ENCODE data around the gene RIPOR1. TPM values are rescaled to one million over a fixed set of nuclear protein-coding genes. Genes with fewer than 3 reads are reported as not detected.

RIPOR1 gene
- total and polyA plus RNA-seq, 2 experiments from 2014 or later: 7.6 to 22.4 TPM

DNA sequence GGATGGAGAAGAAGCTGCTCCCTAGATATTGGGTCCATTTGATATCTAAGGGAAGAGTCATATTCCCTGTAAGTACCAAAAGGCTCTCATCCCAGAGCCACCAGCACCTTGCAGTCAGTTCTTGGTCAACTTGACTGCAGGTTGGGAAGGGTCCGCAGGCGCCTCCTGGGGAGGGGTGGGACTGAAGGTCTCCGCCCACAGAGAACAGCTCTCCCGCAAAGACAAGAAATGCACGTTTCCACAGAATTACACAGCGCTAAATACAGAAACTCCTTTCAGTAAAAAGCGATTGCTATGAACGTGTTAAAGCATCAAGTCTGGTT is 32.8 kb downstream of the RIPOR1 start:
- H3K9me3 Mint-ChIP-seq: no peaks in the 10 kb centered on the region
- Histone ChIP-seq H3K4me2 (peak overlapping the region; percentile 88), H3F3A (replicated peaks; ENCODE audit: low read depth) (peaks cover 12% of the 10 kb centered on the region; the same call in 1 of the 2 replicates), H4K20me1 (replicated peaks; ENCODE audit: insufficient read depth) (peaks cover 15% of the 10 kb centered on the region), H3K4me1 (ENCODE audit: insufficient read depth) (peaks cover 16% of the 10 kb centered on the region), H3K27me3 (ENCODE audit: insufficient read depth) (no peaks in the 10 kb centered on the region), H3K36me3 (ENCODE audit: insufficient read depth) (no peaks in the 10 kb centered on the region; the same call in 1 of the 2 replicates), H2AFZ (peak overlapping the region; percentile 86; the same call in 1 of the 2 replicates), H3K9me2 (ENCODE audit: insufficient read depth) (no peaks in the 10 kb centered on the region), H3K4me3 (peak overlapping the region; percentile 79), H3K27ac (ENCODE audit: low read depth) (peak overlapping the region; percentile 79), H3K79me2 (replicated peaks; ENCODE audit: insufficient read depth) (peaks cover 77% of the 10 kb centered on the region)
- peaks cover 19% of the 10 kb centered on the region for H3K4me1 Mint-ChIP-seq
- DNase-seq (ENCODE audit: low spot score) (peak; percentile 19), ATAC-seq (peak; percentile 0; the same call in 1 of the 3 replicates)
- peak overlapping the region; percentile 78; the same call in 1 of the 2 replicates for H3K27ac Mint-ChIP-seq
- peaks cover 2% of the 10 kb centered on the region for H3K27me3 Mint-ChIP-seq (ENCODE audit: insufficient read depth, low read depth, poor library complexity)
- H3K36me3 Mint-ChIP-seq (ENCODE audit: low read depth): peaks cover 4% of the 10 kb centered on the region; the same call in 2 of the 3 replicates
- no peak for TF ChIP-seq EZH2 (IDR thresholded peaks at IDR 0.05; ENCODE audit: low read depth, unreplicated experiment)
- H3K4me3 Mint-ChIP-seq: peak overlapping the region; percentile 83

DNA sequence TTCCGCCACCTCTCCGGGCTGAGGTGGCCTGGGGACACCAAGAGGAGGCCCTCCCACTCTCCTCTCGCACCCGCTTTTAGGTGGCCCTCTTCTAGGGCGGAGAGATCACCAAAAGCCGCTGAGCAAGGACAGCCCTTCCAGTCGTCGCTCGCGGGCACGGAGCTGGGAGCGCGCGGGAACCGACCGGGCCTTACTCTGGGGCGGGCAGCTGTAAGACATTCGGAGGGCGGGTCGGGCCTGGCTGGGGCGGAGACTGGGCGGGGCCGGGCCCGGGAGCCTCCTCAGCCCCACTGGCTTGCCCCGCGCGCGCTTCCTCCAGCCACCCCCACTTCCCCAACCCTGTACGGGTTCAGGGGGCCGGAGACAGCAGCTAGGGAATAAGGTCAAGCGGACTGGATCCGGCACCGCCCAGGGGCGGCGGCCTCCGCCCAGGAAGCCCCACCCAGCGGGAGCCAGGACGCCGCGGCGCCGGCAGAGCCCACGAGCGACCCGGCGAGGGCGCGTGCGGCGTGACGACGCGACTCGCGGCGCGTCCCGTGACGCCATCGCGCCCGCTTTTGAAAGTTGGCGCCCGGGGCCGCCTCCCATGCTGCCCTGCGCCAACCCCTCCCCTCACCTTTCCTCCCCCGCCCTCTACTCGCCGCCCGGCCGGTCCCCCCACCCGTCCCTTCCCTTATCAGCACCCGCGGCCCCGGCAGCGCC is 33.3 kb downstream of the RIPOR1 start:
- Histone ChIP-seq H3K9me2 (ENCODE audit: insufficient read depth) (no peaks in the 10 kb centered on the region), H3K27me3 (ENCODE audit: insufficient read depth) (no peaks in the 10 kb centered on the region), H4K20me1 (replicated peaks; ENCODE audit: insufficient read depth) (peaks cover 20% of the 10 kb centered on the region), H3K36me3 (ENCODE audit: insufficient read depth) (no peaks in the 10 kb centered on the region; the same call in 1 of the 2 replicates), H3K27ac (ENCODE audit: low read depth) (peak overlapping the region; percentile 83), H2AFZ (peak overlapping the region; percentile 86; the same call in 1 of the 2 replicates), H3K4me2 (peak overlapping the region; percentile 88), H3K4me3 (peak overlapping the region; percentile 79), H3F3A (replicated peaks; ENCODE audit: low read depth) (peaks cover 12% of the 10 kb centered on the region; the same call in 1 of the 2 replicates), H3K4me1 (ENCODE audit: insufficient read depth) (peaks cover 16% of the 10 kb centered on the region), H3K79me2 (replicated peaks; ENCODE audit: insufficient read depth) (peaks cover 78% of the 10 kb centered on the region)
- Mint-ChIP-seq H3K27me3 (ENCODE audit: insufficient read depth, low read depth, poor library complexity) (peaks cover 2% of the 10 kb centered on the region), H3K27ac (peak overlapping the region; percentile 78), H3K4me3 (peak overlapping the region; percentile 83), H3K9me3 (no peaks in the 10 kb centered on the region), H3K4me1 (peaks cover 19% of the 10 kb centered on the region), H3K36me3 (ENCODE audit: low read depth) (peaks cover 4% of the 10 kb centered on the region; the same call in 2 of the 3 replicates)
- peak; percentile 97 for DNase-seq (ENCODE audit: low spot score)
- peak; percentile 86 for ATAC-seq
- TF ChIP-seq JUNB (IDR thresholded peaks at IDR 0.05; ENCODE audit: unreplicated experiment) (no peak), ZNF114 (CRISPR knock-in tag; IDR thresholded peaks at IDR 0.05) (no peak), CREB1 (CRISPR knock-in tag; IDR thresholded peaks at IDR 0.05; ENCODE audit: low read depth) (peak; percentile 95), ZNF331 (CRISPR knock-in tag; IDR thresholded peaks at IDR 0.05; ENCODE audit: low read depth) (no peak), NANOG (IDR thresholded peaks at IDR 0.05; ENCODE audit: borderline replicate concordance) (no peak), EZH2phosphoT487 (IDR thresholded peaks at IDR 0.05; ENCODE audit: unreplicated experiment) (no peak), EZH2 (IDR thresholded peaks at IDR 0.05; ENCODE audit: low read depth, unreplicated experiment) (no peak), POLR2AphosphoS5 (IDR thresholded peaks at IDR 0.05; ENCODE audit: low read depth) (peak; percentile 78), STAT1 (IDR thresholded peaks at IDR 0.05; ENCODE audit: unreplicated experiment) (no peak), ETS1 (IDR thresholded peaks at IDR 0.05) (no peak)
- TF ChIP-seq, protein P1, sequence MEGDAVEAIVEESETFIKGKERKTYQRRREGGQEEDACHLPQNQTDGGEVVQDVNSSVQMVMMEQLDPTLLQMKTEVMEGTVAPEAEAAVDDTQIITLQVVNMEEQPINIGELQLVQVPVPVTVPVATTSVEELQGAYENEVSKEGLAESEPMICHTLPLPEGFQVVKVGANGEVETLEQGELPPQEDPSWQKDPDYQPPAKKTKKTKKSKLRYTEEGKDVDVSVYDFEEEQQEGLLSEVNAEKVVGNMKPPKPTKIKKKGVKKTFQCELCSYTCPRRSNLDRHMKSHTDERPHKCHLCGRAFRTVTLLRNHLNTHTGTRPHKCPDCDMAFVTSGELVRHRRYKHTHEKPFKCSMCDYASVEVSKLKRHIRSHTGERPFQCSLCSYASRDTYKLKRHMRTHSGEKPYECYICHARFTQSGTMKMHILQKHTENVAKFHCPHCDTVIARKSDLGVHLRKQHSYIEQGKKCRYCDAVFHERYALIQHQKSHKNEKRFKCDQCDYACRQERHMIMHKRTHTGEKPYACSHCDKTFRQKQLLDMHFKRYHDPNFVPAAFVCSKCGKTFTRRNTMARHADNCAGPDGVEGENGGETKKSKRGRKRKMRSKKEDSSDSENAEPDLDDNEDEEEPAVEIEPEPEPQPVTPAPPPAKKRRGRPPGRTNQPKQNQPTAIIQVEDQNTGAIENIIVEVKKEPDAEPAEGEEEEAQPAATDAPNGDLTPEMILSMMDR (conservative IDR thresholded peaks at IDR 0.05; ENCODE audit: low read depth in 2 of 2): no peak
- TF ChIP-seq, protein P2, sequence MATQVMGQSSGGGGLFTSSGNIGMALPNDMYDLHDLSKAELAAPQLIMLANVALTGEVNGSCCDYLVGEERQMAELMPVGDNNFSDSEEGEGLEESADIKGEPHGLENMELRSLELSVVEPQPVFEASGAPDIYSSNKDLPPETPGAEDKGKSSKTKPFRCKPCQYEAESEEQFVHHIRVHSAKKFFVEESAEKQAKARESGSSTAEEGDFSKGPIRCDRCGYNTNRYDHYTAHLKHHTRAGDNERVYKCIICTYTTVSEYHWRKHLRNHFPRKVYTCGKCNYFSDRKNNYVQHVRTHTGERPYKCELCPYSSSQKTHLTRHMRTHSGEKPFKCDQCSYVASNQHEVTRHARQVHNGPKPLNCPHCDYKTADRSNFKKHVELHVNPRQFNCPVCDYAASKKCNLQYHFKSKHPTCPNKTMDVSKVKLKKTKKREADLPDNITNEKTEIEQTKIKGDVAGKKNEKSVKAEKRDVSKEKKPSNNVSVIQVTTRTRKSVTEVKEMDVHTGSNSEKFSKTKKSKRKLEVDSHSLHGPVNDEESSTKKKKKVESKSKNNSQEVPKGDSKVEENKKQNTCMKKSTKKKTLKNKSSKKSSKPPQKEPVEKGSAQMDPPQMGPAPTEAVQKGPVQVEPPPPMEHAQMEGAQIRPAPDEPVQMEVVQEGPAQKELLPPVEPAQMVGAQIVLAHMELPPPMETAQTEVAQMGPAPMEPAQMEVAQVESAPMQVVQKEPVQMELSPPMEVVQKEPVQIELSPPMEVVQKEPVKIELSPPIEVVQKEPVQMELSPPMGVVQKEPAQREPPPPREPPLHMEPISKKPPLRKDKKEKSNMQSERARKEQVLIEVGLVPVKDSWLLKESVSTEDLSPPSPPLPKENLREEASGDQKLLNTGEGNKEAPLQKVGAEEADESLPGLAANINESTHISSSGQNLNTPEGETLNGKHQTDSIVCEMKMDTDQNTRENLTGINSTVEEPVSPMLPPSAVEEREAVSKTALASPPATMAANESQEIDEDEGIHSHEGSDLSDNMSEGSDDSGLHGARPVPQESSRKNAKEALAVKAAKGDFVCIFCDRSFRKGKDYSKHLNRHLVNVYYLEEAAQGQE (IDR thresholded peaks at IDR 0.05; ENCODE audit: unreplicated experiment): no peak

Measured in GM23338 (cell line).